GM21619 (cell line): ENCODE results near the gene TJP3.
"Not testable (repeated sequence)": the region's sequence is repeated elsewhere in the genome, so short reads cannot be mapped to it uniquely, and the experiment has no call there.

Experiments used
- ATAC-seq: cut with Tn5 transposase; IDR thresholded peaks from one replicate; pipeline ENCODE4 v1.9.1; 2021; ENCODE audit not compliant: unreplicated experiment

Gene TJP3

DNA sequence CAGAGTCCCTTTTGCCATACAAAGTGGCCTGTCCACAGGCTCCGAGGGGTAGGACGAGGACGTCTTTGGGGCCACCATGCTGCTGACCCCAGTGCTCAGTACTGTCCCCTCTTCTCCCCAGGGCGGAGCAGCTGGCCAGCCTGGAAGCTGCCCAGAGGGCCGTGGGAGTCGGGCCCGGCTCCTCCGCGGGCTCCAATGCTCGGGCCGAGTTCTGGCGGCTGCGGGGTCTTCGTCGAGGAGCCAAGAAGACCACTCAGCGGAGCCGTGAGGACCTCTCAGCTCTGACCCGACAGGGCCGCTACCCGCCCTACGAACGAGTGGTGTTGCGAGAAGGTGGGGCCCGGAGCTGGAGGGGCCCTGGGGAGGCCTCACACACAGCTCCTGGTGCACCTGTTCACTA lies 32.2 kb downstream of the TJP3 start:
- ATAC-seq = no peak

DNA sequence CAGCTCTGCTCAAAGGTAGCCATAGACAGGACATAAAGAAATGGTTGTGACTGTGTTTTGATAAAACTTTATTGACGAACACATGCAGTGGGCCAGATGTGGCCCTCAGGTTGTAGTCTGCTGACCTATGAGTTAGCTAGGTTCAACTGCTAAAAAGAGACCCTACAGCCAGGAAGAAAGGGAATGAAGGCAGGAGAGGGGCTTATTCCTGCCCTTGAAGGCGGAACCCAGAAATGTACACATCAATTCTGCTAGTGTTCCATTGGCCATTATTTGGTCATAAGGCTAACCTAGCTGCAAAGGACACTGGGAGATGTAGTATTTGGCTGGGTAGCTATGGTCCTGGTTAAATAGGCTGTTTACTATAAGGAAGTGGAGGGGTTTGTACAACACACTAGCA lies 35.3 kb downstream of the TJP3 start:
- ATAC-seq = no peak

DNA sequence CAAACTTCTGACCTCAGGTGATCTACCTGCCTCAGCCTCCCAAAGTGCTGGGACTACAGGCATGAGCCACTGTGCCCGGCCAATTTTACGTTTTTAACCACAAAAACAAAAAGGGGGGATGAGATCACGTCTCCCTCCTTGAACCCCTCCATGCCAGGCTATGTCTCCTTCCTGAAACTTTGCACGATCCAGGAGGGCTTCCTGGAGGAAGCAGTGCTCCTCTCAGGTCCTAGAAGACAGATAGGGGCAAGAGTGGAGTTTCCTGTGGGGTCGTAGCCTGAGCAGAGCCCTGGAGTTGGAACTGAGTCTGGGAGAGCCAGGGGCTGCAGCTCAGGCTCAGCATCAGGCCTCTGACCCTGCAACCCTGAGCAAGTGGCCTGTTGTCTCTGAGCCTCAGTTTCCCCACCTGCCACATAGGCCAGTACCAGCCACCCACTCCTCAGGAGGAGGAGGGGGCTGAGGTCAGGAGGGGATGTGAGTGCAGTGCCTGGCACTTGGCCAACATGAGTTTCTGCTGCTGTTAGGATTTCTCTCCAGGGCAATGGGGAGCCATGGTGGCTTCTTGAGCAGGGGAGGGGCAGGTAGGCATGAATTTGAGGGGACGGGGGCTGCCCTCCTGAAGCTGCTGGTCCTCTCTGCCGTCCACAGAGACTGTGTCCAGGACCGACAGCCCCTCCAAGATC lies 37.3 kb downstream of the TJP3 start:
- ATAC-seq = no peak

DNA sequence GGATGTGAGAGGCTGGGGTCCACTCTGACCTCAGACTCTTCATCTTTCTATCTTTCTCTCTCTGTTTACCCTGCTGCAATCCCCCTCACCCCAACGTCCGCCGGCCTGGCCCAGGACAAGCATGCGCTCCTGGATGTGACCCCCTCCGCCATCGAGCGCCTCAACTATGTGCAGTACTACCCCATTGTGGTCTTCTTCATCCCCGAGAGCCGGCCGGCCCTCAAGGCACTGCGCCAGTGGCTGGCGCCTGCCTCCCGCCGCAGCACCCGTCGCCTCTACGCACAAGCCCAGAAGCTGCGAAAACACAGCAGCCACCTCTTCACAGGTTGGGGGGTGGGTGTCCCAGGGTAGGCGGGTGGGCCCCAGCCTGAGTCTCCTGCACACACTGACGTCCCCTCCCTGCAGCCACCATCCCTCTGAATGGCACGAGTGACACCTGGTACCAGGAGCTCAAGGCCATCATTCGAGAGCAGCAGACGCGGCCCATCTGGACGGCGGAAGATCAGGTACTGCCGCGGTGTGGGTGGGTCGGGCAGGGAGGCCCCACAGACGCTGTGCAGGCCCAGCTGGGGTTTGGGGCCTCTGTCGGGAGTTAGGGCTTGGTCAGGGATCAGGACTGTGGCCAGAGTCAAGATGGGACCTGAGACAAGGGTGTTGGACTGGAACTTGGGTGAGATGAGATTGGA lies 38.3 kb downstream of the TJP3 start:
- ATAC-seq = no peak

DNA sequence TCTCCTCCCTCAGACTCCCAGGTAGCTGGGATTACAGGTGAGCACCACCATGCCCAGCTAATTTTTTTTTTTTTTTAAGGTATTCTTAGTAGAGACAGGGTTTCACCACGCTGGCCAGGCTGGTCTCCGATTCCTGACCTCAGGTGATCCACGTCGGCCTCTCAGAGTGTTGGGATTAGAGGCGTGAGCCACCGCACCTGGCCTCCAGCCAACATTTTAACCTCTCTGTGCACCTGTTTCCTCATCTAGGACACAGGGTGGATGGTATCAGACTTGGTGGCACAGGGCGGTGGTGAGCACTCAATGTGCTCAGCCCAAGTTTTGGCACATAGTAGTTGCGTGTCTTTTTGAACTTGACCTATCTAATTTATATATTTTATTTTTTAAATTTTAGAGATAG lies 40.8 kb downstream of the TJP3 start:
- no peak for ATAC-seq

DNA sequence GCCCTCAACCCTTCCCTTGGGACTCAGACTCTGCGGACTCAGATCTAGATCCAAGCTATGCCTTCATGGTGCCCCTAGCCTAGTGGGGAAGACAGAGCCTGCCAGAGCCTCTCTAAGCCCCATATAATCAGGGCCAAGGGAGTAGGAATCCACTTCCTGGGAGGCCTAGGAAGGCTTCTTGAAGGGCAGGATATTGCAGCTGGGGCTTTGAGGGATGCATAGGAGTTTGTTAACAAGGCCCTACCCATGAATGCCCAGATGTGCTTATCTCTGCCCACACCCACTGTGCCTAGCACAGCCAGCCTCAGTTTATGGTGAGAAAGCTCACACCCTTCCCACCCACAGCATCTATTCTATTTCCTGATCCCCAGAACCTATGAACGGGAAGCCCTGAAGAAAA lies 42.0 kb downstream of the TJP3 start:
- no peak for ATAC-seq

DNA sequence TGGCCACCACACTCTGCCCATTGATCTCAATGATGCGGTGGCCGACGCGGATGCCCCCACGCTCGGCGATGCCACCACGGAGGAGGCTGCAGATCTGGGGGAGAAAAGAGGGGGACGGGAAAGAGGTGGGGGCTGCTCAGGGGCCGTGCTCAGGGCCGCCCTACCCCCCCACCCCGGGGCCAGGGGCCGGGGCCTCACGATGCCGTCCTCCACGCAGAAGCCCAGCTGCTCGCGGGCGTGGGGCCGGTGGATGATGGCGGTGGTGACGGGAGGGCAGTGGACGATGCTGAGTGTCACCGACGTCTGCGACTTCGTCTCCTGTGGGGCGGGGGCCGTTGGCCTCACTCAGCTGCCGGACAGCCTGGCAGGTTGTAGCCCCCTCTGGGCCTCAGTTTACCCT lies 43.1 kb downstream of the TJP3 start:
- no peak for ATAC-seq

DNA sequence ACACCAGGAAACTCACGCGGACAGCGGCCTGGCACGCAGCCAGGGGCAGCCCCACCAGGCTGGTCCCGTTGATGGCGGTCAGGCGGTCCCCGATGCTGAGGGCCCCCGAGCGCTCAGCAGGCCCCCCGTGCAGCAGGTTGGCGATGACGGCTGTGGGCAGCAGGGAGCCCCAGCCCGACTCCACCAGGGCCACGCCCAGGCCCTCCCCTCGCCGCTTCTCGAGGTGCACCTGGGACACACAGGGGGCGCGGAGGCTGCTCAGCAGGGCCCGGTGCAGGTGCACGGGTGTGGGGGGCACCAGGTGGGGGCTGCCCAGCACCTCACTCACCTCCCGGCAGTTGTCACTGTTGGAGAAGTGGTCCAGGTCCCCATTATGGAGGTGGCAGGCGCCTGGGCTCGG lies 44.3 kb downstream of the TJP3 start:
- ATAC-seq = no peak

DNA sequence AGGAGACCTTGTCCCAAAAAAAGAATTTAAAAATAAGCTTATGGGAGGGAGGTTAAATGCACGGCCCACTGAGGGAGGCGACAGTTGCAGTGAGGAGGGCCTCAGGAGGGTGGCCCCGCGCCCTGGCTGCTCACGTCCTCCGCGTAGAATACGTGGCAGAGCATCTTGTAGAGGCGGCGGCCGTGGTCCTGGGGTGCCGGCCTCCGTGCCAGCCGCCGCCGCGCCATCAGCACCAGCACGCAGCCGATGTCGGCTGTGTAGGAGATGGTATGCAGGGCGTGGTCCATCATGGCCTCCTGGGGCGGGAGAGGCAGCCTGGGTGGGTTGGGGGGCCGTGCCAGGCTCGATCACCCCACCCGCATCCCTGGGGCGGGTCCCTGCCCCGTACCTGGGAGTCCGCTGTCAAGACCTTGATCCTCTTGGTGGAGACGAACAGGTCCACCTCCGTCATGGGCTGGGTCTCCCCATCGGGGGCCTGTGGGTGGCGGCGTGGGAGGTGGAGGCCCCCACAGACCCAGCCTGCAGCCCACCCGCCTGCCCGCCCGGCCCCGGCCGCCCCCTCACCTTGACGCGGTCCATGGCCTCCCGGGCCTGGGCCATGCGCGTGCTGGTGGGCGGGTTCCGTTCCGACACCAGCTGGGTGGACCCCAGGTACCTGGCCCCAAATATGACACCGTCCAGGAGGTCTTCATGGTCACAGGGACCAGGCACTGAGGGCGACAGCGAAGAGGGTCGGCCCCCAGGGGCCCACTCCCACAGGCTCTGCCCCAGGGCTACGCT lies 45.6 kb downstream of the TJP3 start:
- ATAC-seq = no peak

DNA sequence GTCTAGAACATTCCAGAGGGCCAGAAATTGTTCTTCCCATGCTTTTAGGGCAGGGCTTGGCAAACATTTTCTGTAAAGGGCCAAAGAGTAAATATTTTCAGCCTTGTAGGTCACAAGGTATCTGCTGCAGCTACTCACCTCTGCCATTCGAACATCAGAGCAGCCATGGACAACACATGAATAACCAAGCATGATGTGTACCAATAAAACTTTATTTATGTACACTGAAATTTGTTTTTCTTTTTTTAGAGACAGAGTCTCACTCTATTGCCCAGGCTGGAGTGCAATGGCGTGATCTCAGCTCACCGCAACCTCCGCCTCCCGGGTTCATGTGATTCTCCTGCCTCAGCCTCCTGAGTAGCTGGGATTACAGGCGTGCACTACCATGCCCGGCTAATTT lies 49.5 kb downstream of the TJP3 start:
- ATAC-seq = not testable (repeated sequence)

DNA sequence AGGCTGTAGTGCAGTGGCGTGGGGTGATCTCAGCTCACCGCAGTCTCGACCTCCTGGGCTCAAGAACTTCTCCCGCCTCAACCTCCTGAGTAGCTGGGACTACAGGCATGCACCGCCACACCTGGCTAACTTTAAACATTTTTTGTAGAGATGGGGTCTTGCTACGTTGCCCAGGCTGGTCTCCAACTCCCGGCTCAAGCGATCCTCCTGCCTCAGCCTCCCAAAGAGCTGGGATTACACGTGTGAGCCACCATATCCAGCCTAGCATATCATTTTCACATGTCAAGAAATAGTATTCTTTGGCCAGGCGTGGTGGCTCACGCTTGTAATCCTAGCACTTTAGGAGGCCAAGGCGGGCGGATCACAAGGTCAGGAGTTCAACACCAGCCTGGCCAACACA lies 50.1 kb downstream of the TJP3 start:
- ATAC-seq = not testable (repeated sequence)

DNA sequence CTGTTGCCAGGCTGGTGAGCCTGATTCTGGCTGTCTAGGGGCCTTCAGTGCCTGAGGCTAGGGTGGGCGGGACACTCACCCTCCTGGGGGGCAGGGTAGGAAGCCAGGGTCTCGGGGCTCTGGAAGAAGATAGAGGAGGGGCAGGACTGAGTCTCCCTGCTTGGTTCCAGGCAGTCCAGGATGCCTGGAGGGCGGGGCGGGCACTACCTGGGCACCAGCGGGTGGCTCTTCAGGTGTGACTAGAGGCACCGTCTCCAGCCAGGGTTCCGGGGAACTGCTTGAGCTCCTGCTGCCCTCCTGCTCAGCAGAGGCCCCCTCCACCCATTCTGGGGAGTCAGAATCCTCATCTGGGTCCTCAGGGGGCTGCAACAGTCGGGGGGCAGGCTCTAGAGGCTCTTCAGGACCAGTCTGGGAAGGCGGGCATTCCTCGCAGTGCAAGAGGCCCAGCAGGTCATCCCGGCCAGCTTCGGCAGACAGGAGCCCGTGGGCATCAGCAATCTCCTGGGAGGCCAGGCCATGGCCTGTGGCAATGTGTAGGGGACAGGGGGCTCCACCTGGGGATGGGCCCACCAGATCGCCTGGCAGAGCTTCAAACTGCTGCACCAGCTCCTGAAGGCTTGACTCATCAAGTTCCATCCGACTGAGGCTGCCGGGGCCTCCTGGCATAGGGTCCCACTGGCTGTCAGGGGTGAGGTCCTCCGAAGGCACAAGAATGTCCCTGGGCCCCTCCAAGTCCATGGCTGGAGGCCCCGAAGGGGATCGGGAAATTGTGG lies 51.5 kb downstream of the TJP3 start:
- ATAC-seq = no peak

DNA sequence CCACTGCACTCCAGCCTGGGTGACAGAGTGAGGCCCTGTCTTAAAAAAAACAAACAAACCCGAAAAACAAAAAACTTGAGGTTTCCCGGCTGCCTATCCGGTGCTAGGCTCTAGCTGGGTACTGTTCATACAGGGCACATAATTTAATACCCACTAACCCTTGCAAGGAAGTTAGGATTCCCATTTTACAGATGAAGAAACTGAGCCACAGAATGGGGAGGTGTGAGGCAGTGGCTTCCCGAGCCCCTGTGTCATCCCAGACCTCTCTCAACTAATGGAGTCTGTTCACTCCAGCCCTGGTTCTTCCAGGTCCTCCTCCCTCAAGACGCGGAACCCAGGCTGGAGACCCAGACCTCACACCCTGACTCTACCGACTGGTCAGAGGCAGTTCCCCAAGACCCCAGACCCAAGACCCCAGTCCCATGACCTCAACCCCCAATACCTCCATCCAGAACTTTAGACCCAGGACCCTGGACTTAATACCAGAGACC lies 52.7 kb downstream of the TJP3 start:
- no peak for ATAC-seq

DNA sequence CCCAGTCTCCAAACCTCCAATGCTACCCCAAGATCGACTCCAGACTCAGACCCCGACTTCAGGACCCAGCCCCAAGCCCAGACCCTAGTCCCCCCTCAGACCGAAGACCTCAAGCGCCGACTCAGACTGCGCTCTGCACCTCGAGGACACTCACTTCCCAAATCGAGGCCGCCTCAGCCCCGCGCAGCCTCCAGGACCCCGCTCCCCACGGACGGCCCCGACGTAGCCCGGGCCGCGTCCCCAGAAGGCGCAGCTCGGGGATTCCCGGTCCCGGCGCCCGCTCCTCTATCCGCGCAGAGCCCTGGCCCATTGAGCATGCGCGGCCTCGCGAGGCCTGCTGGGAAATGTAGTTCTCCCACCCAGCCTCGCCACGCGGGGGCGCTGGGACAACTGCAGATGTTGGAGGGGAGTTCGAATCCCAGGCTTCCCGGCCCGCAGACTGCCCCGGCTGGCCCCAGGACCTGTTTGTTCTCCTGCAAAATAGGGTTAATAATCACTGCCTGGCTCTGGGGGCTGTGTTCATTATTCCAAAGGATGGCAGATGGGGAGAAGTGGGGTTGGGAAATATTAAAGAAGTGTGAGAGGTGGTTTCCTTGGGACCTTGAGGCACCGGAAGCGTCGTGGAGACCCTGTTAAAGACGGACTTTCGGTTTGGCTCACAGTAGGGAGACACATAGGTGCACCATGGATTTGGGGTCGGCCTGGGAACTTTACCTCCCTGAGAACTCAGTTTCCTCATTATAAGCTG lies 53.4 kb downstream of the TJP3 start, which contains the start of gene APBA3:
APBA3 (minus strand) TSS at position 311 of the 748 bp plus-strand sequence. CDS start 1,428 bp downstream, outside the sequence.
- ATAC-seq = peak; percentile 38

DNA sequence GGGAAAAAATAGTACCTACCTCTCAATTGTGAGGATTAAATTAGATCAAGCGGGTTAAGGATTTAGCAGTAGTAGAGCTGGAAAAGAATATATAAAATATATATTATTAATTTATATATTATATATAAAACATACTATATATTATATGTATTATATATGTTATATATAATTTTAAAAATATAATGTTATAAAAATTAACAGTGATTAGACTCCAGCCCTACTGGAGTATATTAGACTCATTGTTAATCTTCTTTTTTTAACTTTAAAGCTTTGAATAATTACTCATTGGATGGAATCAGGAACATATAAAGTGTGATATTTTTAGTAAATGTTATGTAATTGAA lies 53.9 kb downstream of the TJP3 start:
- ATAC-seq = no peak

DNA sequence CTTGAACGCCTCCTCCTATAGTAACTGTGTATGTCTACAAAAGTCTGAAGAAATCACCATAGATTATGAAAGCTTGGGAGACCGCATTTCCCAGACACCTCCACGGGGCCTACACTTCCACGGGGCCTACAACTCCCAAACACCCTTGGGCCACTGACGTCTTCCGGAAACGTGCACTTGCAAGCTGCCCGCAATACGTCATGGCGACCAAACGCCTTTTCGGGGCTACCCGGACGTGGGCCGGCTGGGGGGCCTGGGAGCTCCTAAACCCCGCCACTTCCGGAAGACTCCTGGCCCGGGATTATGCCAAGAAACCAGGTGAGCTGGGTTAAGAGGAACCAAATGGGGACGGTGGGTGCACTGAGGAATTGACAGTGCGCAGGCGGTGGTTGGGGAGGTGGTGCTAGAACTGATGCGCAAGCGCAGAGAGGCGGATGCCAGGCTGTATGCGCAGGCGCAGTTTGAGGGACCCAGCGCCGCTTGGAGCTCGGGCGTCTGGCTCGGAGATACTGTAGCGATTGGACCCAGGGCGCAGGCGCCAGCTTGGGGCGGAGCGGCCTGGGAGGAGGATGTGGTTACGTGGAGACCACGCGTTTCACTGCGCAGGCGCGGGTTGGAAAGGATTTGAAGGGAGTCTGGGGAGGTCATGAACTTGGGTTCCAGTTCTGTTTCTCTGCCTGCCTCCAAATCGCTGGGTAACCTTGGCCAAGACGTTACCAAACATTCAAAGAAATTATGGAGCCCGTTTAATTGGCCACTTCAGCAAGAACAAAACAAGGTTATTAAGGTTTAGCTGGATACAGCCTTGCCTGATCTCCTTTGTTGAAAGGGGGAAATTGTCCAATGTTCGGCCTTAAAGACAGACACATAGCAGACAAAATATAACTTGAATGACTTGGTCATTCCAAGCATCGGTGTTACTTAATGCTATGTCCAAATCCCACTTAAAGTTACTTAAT lies 54.6 kb downstream of the TJP3 start, which contains the start of gene MRPL54:
MRPL54 (plus strand) TSS at position 182 of the 959 bp plus-strand sequence; CDS start at position 201, 19 bp downstream.
- ATAC-seq = peak; percentile 60

DNA sequence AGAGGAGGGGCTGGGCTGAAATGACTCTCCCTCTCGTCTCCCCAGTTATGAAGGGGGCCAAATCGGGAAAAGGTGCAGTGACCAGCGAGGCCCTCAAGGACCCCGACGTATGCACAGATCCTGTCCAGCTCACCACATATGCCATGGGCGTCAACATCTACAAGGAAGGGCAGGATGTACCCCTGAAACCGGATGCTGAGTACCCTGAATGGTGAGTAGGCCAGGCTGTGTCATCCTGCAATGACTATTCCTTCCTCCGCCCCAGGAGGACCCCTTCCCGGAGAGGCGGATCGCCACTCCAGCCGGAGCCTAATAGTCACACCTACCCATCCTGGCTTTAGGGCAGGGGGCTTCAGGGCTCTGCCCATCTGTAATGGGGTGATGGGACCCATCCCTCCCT lies 56.9 kb downstream of the TJP3 start:
- ATAC-seq = no peak

DNA sequence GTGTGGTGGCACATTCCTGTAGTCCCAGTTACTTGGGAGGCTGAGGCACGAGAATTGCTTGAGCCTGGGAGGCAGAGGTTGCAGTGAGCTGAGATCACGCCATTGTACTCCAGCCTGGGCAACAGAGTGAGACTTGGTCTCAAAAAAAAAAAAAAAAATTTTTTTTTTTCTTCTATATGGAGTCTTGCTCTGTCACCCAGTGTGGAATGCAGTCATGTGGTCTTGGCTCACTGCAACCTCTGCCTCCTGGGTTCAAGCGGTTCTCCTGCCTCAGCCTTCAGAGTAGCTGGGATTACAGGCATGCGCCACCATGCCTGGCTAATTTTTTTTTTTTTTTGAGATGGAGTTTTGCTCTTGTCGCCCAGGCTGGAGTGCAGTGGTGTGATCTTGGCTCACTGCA lies 57.6 kb downstream of the TJP3 start:
- ATAC-seq = not testable (repeated sequence)

DNA sequence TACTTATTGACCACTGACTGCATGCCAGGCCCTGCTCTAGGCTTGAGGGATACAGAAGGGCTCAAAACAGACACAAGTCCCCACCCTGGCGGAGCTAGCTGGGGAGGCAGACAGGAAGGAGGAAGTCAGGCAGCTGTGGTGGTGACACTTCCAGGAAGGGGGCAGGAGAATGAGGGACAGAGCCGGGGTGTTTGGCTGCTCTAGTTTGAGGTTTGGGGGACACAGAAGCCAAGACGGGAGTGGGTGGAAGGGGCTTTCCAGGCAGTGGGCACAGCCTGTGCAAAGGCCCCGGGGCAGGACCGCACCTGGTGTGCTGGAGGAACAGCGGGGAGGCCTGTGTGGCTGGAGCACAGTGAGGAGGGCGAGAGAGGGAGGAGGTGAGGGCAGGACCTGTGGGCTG lies 58.3 kb downstream of the TJP3 start:
- ATAC-seq = no peak
